Measurements from ENCODE around the gene RXRB. TPM values are rescaled to one million over a fixed set of nuclear protein-coding genes. Genes with fewer than 3 reads are reported as not detected.

Gene RXRB
- total and polyA plus RNA-seq, 2 donors (not counting 3 experiments of a cell fraction or from before 2014, with no cell fraction given): 43.4 to 44.4 TPM

DNA sequence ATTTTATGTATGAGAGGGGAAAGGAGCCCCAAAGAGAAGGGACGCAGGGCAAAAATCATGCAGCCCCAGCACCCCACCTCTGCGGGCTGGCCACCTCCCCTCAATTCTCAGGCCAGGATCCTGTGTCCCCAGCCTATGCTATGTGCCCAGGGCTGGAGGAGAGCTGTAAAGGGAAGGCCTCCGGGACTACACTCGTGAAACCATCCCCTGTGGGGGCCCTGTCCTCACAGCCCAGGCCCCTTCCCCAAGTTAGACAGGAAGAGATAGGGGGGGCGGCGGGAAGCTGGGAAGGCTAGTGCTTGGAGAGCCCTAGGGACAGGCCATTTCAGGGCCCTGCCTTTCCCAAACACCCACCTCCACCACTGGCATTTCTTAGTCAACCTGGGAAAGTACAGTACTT lies 6.8 kb downstream of the RXRB start:
- ChIA-PET CTCF (interaction anchor here (1.2 kb wide), 1 partner anchor 54 kb away, joined by 4 read pairs; no protein-coding TSS in a partner anchor), POLR2A (no interaction called here)
- dilution Hi-C loops (cut with MboI; ENCODE audit: extremely low pct_ligation_motif_present, low sequenced_read_pairs): no loop called here
- FAIRE-seq (no peak), DNase-seq (ENCODE audit: low read depth, low spot score) (no peak)
- intact Hi-C loops (cut with micrococcal nuclease): no loop called here
- Histone ChIP-seq H3K27me3 (ENCODE audit: control insufficient read depth in 2 of 2, insufficient read depth in 2 of 2, low read length in 2 of 2) (peaks cover 21% of the 10 kb centered on the region in 2 experiments), H4K20me1 (replicated peaks; ENCODE audit: control insufficient read depth, extremely low read depth, insufficient read depth, low read length) (no peaks in the 10 kb centered on the region), H3K79me2 (ENCODE audit: control insufficient read depth, insufficient read depth, low read length) (peaks cover 2% of the 10 kb centered on the region), H2AFZ (ENCODE audit: low read depth, low read length) (no peak overlapping the region), H3K9ac (replicated peaks; ENCODE audit: extremely low read depth, insufficient read depth, low read length) (no peak overlapping the region), H3K4me1 (ENCODE audit: control insufficient read depth, extremely low read depth, insufficient read depth, low read length) (peaks cover 6% of the 10 kb centered on the region), H3K27ac (ENCODE audit: insufficient read depth, low read depth, low read length) (no peak overlapping the region), H3K4me2 (ENCODE audit: insufficient read depth, low read length) (no peak overlapping the region), H3K9me3 (replicated peaks; ENCODE audit: control insufficient read depth, insufficient read depth, low read length) (no peaks in the 10 kb centered on the region), H3K36me3 (ENCODE audit: control insufficient read depth in 2 of 2, extremely low read depth in 1 of 2, insufficient read depth in 2 of 2, low read length in 2 of 2) (peaks cover 0 to 30% of the 10 kb centered on the region in 2 experiments), H3K9me1 (replicated peaks; ENCODE audit: control insufficient read depth, extremely low read depth, insufficient read depth, low read length) (no peaks in the 10 kb centered on the region), H3K4me3 (replicated peaks in 1 of 3; ENCODE audit: insufficient read depth in 1 of 3, low read depth in 1 of 3, low read length in 3 of 3) (no peak overlapping the region)
- BruUV-seq (replicated peaks): no TSS peak
- TF ChIP-seq MYC (IDR thresholded peaks at IDR 0.05; ENCODE audit: low read depth, low read length) (no peak), FOS (IDR thresholded peaks at IDR 0.05; ENCODE audit: borderline replicate concordance, insufficient read depth, low read length) (no peak), POLR2AphosphoS5 (IDR thresholded peaks at IDR 0.05; ENCODE audit: insufficient read depth, low read depth, low read length) (no peak), EZH2 (IDR thresholded peaks at IDR 0.05; ENCODE audit: borderline replicate concordance, low read depth, low read length, severe bottlenecking) (no peak), JUN (IDR thresholded peaks at IDR 0.05; ENCODE audit: borderline replicate concordance, insufficient read depth, insufficient read length, low read depth) (no peak), GATA2 (IDR thresholded peaks at IDR 0.05; ENCODE audit: insufficient read depth, insufficient read length, low read depth, low read length) (no peak), POLR2A (IDR thresholded peaks at IDR 0.05; ENCODE audit: low read depth, low read length) (no peak)
- TF ChIP-seq, protein P1, sequence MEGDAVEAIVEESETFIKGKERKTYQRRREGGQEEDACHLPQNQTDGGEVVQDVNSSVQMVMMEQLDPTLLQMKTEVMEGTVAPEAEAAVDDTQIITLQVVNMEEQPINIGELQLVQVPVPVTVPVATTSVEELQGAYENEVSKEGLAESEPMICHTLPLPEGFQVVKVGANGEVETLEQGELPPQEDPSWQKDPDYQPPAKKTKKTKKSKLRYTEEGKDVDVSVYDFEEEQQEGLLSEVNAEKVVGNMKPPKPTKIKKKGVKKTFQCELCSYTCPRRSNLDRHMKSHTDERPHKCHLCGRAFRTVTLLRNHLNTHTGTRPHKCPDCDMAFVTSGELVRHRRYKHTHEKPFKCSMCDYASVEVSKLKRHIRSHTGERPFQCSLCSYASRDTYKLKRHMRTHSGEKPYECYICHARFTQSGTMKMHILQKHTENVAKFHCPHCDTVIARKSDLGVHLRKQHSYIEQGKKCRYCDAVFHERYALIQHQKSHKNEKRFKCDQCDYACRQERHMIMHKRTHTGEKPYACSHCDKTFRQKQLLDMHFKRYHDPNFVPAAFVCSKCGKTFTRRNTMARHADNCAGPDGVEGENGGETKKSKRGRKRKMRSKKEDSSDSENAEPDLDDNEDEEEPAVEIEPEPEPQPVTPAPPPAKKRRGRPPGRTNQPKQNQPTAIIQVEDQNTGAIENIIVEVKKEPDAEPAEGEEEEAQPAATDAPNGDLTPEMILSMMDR (IDR thresholded peaks at IDR 0.05; ENCODE audit: extremely low read depth in 1 of 2, insufficient read depth in 1 of 2, low read depth in 1 of 2, low read length in 2 of 2): no peak
- TF ChIP-seq, protein P2, sequence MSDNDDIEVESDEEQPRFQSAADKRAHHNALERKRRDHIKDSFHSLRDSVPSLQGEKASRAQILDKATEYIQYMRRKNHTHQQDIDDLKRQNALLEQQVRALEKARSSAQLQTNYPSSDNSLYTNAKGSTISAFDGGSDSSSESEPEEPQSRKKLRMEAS (IDR thresholded peaks at IDR 0.05; ENCODE audit: insufficient read depth, insufficient read length): no peak
